Tibial artery (tissue), 4 donors: ENCODE results near the gene LFNG.

Experiments used
- DNase-seq, 2 donors: peaks; one replicate each; pipeline ENCODE4 v3.0.0-alpha.2; 2019
- H3K27ac ChIP-seq, 2 donors: fragments of 200-600 bp; sonication (generic) in 1 of 2; 1 replicate in 1 of 2; 2 replicates in 1 of 2; pipeline ENCODE4 v1.5.1; 2018 to 2019; ENCODE audit warnings: mild to moderate bottlenecking in 1 of 2
- H3K27me3 ChIP-seq, 2 donors: fragments of 200-600 bp; sonication (generic) in 1 of 2; one replicate each; pipeline versions ENCODE4 v1.5.1 to v1.6.0; 2016 to 2019
- H3K36me3 ChIP-seq, 3 donors: fragments of 200-600 bp; sonication (generic) in 2 of 3; one replicate each; pipeline ENCODE4 v1.5.1; 2016 to 2019; ENCODE audit warnings: mild to moderate bottlenecking in 2 of 3
- H3K4me1 ChIP-seq, 4 donors: fragments of 200-600 bp; sonication (generic) in 2 of 4; 1 replicate in 3 of 4; 2 replicates in 1 of 4; pipeline ENCODE4 v1.5.1; 2016 to 2019
- H3K4me3 ChIP-seq, 2 donors: fragments of 200-600 bp; sonication (generic) in 1 of 2; 1 replicate in 1 of 2; 2 replicates in 1 of 2; pipeline ENCODE4 v1.5.1; 2018 to 2019; ENCODE audit warnings: mild to moderate bottlenecking in 2 of 2
- H3K9me3 ChIP-seq, 3 donors: fragments of 200-600 bp; sonication (generic) in 1 of 3; one replicate each; pipeline ENCODE4 v1.5.1; 2016 to 2019
- CTCF ChIP-seq, 2 experiments: fragments of 200-600 bp in 1 of 2; fragments of 450-650 bp in 1 of 2; IDR thresholded peaks; one replicate each; pipeline ENCODE4 v1.5.1; 2017 to 2019; ENCODE audit warnings: antibody characterized with exemption in 2 of 2, mild to moderate bottlenecking in 1 of 2, moderate library complexity in 1 of 2
- intact Hi-C: fragments of 100-400 bp; cut with DNase I; formaldehyde crosslinking; loops from one replicate; pipeline ENCODE4 v1.15.0; 2023; ENCODE audit warnings: low total_unique reads

The LFNG gene

GRCh38 chr7:2519119-2519930 is at the start of gene LFNG:
LFNG (plus strand) TSS chr7:2519774; CDS start chr7:2519862, 88 bp downstream.
- no peak within 1 kb of the TSS for H3K27ac ChIP-seq
- peak within 1 kb of the TSS; percentile 50 to 63 for H3K4me3 ChIP-seq
- intact Hi-C loops: no loop called here

GRCh38 chr7:2470204-2471021 is 49.2 kb upstream of the LFNG start:
- H3K27ac ChIP-seq: no peak overlapping the region
- no peak for TF ChIP-seq CTCF (IDR thresholded peaks at IDR 0.05)
- H3K36me3 ChIP-seq: no peaks in the 10 kb centered on the region
- H3K4me3 ChIP-seq: no peak overlapping the region
- peaks cover 0 to 44% of the 10 kb centered on the region in 2 donors for H3K27me3 ChIP-seq
- H3K4me1 ChIP-seq: peaks cover 0 to 8% (median 0%) of the 10 kb centered on the region in 4 donors
- intact Hi-C loops: no loop called here
- H3K9me3 ChIP-seq: no peaks in the 10 kb centered on the region
- DNase-seq: no peak

More at GRCh38 chr7:2519119-2519930, at the start of gene LFNG:
- DNase-seq: peak; percentile 84 to 90
- peaks cover 0 to 45% of the 10 kb centered on the region in 2 donors for H3K27me3 ChIP-seq
- H3K9me3 ChIP-seq: no peaks in the 10 kb centered on the region
- peaks cover 0 to 57% (median 34%) of the 10 kb centered on the region in 4 donors for H3K4me1 ChIP-seq
- no peak for TF ChIP-seq CTCF (IDR thresholded peaks at IDR 0.05)
- no peaks in the 10 kb centered on the region for H3K36me3 ChIP-seq

GRCh38 chr7:2471022-2471329 is 48.6 kb upstream of the LFNG start:
- no peaks in the 10 kb centered on the region for H3K9me3 ChIP-seq
- DNase-seq: no peak
- H3K4me3 ChIP-seq: no peak overlapping the region
- TF ChIP-seq CTCF (IDR thresholded peaks at IDR 0.05): no peak
- H3K4me1 ChIP-seq: peaks cover 0 to 8% (median 0%) of the 10 kb centered on the region in 4 donors
- intact Hi-C loops: no loop called here
- H3K36me3 ChIP-seq: no peaks in the 10 kb centered on the region
- no peak overlapping the region for H3K27ac ChIP-seq
- H3K27me3 ChIP-seq: peaks cover 0 to 50% of the 10 kb centered on the region in 2 donors

GRCh38 chr7:2471396-2471795 is 48.2 kb upstream of the LFNG start:
- H3K4me3 ChIP-seq: no peak overlapping the region
- H3K27me3 ChIP-seq: peaks cover 0 to 52% of the 10 kb centered on the region in 2 donors
- intact Hi-C loops: no loop called here
- DNase-seq: no peak
- H3K27ac ChIP-seq: no peak overlapping the region
- H3K4me1 ChIP-seq: peaks cover 0 to 8% (median 0%) of the 10 kb centered on the region in 4 donors
- no peaks in the 10 kb centered on the region for H3K36me3 ChIP-seq
- no peaks in the 10 kb centered on the region for H3K9me3 ChIP-seq
- TF ChIP-seq CTCF (IDR thresholded peaks at IDR 0.05): no peak

GRCh38 chr7:2472739-2473138 is 46.8 kb upstream of the LFNG start:
- H3K4me1 ChIP-seq: peaks cover 0 to 12% (median 6%) of the 10 kb centered on the region in 4 donors
- no peak for TF ChIP-seq CTCF (IDR thresholded peaks at IDR 0.05)
- intact Hi-C loops: no loop called here

More at GRCh38 chr7:2472739-2473138, 46.8 kb upstream of the LFNG start:
- Histone ChIP-seq H3K27me3 (peaks cover 0 to 65% of the 10 kb centered on the region in 2 donors), H3K9me3 (no peaks in the 10 kb centered on the region), H3K4me3 (no peak overlapping the region), H3K27ac (no peak overlapping the region), H3K36me3 (no peaks in the 10 kb centered on the region)
- DNase-seq: no peak
